Activated effector memory CD4-positive, alpha-beta T cell treated with anti-CD3 and anti-CD28 coated beads, Interleukin-2, amount 50 U/mL, for 16 hours (primary cell): ENCODE results near the gene ALPP.
A peak's percentile ranks its signal among the peaks of the same experiment; 100 is the strongest.
"Not testable (repeated sequence)": the region's sequence is repeated elsewhere in the genome, so short reads cannot be mapped to it uniquely, and the experiment has no call there.

Source experiments
- DNase-seq: peaks from one replicate; pipeline ENCODE4 v3.0.0-alpha.2; 2020

ALPP gene

GRCh38 chr2:232407428-232408150, 29.0 kb downstream of the ALPP start:
- DNase-seq, result not testable (repeated sequence)

- not testable (repeated sequence) for DNase-seq
Measured at GRCh38 chr2:232408269-232408668, 29.7 kb downstream of the ALPP start.

DNA sequence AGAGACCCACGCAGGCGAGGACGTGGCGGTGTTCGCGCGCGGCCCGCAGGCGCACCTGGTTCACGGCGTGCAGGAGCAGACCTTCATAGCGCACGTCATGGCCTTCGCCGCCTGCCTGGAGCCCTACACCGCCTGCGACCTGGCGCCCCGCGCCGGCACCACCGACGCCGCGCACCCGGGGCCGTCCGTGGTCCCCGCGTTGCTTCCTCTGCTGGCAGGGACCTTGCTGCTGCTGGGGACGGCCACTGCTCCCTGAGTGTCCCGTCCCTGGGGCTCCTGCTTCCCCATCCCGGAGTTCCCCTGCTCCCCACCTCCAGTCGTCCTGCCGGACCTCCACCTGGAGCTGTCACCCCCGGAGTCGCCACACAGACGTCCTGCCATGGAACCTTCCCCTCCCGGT, 31.1 kb downstream of the ALPP start:
- not testable (repeated sequence) for DNase-seq

DNA sequence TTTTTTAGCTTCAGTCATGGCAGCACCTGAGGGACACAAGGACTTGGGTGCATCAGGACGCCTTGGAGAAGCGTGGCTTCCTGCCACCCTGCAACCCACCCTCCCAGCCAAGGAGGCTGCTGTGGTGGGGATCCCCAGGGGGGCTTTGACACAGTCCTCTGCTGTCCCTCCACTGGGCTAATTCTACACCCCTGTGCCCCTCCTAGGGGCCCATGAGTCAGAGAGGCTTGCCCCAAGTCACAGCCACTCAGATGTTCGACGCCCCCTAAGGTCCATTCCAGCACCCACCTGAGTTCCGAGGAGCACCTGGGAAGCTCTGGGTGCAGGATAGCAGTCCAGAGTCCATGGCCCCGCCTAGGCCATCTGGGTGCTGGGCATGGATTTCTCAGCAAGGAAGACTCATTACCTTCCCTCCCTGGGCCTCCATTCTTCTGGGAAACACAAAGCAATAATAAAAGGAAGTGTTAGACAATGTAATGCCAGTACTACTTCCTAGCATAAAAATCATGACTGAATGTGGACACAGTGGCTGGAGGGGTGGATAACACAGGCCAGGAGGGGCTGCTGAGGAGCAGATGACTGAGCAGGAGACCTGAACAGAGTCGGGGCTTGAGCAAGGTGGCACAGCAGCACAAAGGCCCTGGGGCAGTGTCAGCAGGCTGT, 31.8 kb downstream of the ALPP start:
- no peak for DNase-seq

- no peak for DNase-seq
Measured at GRCh38 chr2:232411901-232412629, 33.5 kb downstream of the ALPP start.

DNA sequence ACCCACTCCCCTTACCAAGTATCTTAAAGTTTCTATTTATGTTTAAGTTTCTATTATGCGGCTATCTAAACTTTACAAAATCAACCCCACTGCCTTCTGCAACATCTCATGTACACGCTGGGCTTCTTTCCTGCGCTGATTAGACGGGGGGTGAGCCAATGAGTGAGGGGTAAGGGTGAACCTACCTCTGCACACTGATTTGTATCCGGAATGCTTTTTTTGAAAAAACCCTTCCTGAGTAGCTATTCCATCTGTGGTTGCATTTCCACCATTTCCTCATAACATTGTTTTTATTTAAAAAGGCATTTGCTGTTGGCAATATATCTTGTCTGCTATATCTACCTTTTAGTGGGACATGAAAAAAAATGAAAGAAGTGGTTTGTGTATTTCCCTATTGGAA, 34.4 kb downstream of the ALPP start:
- no peak for DNase-seq

DNA sequence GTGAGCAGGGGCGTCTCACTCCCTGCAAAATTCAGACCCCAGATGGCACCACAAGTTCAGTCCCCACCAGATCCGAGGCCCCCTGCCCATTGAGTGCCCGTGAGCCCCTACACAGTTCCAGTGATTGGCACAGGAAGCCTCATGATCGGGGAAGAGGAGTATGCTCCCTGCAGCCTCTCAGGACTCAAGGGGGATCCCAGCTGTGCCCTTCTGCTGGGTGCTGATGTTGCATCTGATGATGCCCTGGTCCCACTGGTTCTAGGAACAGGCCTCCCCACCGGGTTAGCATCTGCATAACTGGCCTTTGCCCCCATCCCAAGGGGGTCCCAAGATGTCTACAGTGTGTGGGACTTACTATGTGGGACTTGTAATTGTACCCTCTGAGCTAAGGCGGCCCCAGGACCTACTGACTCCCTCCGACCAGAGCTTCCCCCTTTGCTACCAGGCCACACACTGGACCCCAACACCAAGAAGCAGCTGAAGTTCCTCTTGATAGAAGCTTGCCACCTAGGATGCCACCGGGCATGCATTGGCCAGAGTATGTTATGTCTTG, 36.7 kb downstream of the ALPP start:
- DNase-seq, result peak; percentile 43

GRCh38 chr2:232415736-232416520, 37.4 kb downstream of the ALPP start:
- peak; percentile 37 for DNase-seq

- DNase-seq, result peak; percentile 56
Measured at GRCh38 chr2:232416521-232417470, 38.2 kb downstream of the ALPP start.

GRCh38 chr2:232417489-232417888, 38.9 kb downstream of the ALPP start:
- DNase-seq, result no peak

DNA sequence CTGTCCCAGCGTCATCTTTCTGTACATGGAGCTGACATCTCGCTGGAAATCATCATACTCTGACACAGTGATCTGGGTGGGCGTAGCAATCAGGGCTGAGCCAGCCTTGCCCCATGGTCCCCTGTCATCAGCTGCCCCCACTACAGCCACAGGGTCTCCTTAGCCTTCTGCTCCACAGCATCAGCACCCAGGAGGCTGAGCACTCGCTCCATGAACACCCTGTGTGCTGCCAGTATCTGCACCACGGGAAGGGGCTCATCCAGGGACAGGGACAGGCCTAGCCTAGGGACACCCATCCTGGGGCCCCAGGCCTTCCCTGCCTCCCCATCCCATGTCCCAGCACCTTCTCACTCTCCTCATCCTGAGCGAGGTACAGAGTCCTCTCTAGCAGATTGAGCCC, 39.5 kb downstream of the ALPP start:
- no peak for DNase-seq

- DNase-seq, result peak; percentile 58
Measured at GRCh38 chr2:232418466-232419244, 40.1 kb downstream of the ALPP start.

DNA sequence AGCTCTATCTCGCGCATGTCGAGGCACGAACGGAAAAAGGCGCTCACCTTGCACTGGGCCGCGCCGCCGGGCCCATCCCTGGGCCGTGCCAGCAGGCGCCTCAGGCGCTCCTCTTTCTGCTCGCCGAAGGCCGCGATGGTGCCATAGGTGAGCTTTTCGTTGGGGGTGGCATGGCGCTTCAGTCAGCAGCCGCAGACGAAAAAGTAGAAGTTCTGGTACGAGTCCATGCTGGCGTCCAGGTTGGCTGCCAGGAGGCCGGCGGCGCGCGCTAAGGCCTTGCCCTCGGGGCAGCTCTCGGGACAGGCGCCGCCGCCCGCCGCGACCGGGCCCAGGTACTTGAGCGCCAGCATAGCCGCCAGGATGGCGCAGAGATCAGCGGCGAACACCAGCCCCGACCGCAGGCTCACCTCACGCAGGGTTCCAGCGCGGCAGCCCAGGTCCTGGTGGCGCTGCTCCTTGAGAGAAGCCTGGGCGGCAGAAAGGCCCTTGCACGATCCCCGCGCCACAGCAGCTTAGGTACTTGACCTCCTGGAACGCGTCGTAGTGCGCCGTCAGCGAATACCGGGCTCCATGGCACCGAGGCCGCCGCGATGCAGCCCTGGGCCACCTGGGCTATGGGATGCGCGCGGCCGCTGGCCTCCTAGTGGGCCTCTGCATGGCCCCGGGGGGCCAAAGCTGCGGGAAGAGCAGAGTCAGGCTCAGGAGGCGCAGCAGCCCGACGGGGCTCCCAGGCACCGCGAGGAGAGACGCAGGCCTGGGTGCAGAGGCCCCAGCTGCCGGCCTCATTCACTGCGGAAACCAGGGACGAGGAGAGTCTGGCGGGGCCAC, 40.9 kb downstream of the ALPP start:
- peak; percentile 58 for DNase-seq

- no peak for DNase-seq
Measured at GRCh38 chr2:232420073-232420454, 41.5 kb downstream of the ALPP start.

GRCh38 chr2:232420463-232421188, 42.1 kb downstream of the ALPP start:
- DNase-seq, result peak; percentile 65

DNA sequence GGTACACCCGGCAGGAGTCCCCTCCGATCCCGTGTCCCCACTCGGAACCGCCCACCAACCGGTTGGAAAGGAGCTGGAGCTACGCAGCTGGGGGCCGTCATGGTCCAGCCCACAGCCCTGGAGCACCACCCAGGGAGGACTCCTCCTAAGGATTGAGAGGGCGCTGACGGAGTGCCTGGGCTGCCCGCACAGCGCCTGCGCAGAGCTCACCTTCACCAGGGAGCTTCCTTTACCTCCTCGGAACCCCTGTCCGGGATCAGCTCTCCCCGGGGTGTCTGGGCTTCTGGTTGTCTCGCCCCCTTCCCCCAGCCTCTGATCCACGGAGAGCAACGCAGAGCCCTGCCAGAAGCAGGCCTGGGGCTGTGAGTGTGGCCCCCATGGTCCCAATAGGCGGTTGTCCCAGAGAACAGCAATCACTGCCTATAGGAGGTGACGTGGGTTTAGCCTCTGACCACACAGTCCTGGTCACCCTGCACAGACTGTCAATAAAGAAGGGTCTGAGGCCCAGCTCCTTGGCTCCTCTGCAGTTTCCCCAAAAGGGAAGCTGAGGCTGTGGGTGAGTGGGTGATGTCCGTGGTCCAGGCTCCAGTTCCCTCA, 42.7 kb downstream of the ALPP start:
- peak; percentile 55 for DNase-seq

- peak; percentile 19 for DNase-seq
Measured at GRCh38 chr2:232422051-232422450, 43.5 kb downstream of the ALPP start.

- DNase-seq, result not testable (repeated sequence)
Measured at GRCh38 chr2:232422996-232423395, 44.4 kb downstream of the ALPP start.

DNA sequence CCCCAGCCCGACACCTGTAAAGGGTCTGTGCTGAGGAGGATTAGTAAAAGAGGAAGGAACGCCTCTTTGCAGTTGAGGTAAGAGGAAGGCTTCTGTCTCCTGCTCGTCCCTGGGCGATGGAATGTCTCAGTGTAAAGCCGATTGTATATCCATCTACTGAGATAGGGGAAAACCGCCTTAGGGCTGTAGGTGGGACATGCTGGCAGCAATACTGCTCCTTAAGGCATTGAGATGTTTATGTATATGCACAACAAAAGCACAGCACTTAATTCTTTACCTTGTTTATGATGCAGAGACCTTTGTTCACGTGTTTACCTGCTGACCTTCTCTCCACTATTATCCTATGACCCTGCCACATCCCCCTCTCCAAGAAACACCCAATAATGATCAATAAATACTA, 44.9 kb downstream of the ALPP start:
- peak; percentile 2 for DNase-seq
